Left lung (tissue), 10 donors: ENCODE data around the gene LRRD1. TPM values are rescaled to one million over a fixed set of nuclear protein-coding genes. Genes with fewer than 3 reads are reported as not detected.
"Not testable (repeated sequence)": the region's sequence is repeated elsewhere in the genome, so short reads cannot be mapped to it uniquely, and the experiment has no call there.

Experiments used
- ATAC-seq: fragments of 200-7000 bp; cut with Tn5 transposase; one replicate; pipeline ENCODE4 v1.9.1; 2020; ENCODE audit warnings: moderate library complexity
- DNase-seq, 4 donors: peaks; one replicate each; pipeline ENCODE4 v3.0.0-alpha.2; 2013 to 2020
- H3K27ac ChIP-seq, 2 donors: fragments of 200-600 bp; sonication (generic) in 1 of 2; one replicate each; pipeline versions ENCODE4 v1.5.0 to v1.8.0; 2020 to 2021
- H3K27me3 ChIP-seq, 2 donors: fragments of 200-600 bp; sonication (generic) in 1 of 2; one replicate each; pipeline versions ENCODE4 v1.5.0 to v1.8.0; 2020 to 2021
- H3K36me3 ChIP-seq, 2 donors: fragments of 200-600 bp; sonication (generic) in 1 of 2; one replicate each; pipeline versions ENCODE4 v1.5.0 to v1.8.0; 2020 to 2021
- H3K4me1 ChIP-seq, 2 donors: fragments of 200-600 bp; one replicate each; pipeline ENCODE4 v1.8.0; 2021
- H3K4me3 ChIP-seq, 2 donors: fragments of 200-600 bp; sonication (generic) in 1 of 2; one replicate each; pipeline versions ENCODE4 v1.5.0 to v1.8.0; 2020 to 2021; ENCODE audit warnings: mild to moderate bottlenecking in 1 of 2
- H3K9me3 ChIP-seq, 2 donors: fragments of 200-600 bp; sonication (generic) in 1 of 2; one replicate each; pipeline versions ENCODE4 v1.5.0 to v1.8.0; 2020 to 2021
- CTCF ChIP-seq, 2 donors: fragments of 200-600 bp; sonication (generic) in 1 of 2; IDR thresholded peaks; one replicate each; pipeline versions ENCODE4 v1.5.0 to v1.8.0; 2021; ENCODE audit warnings: antibody characterized with exemption in 2 of 2
- intact Hi-C, 2 donors: fragments of 100-400 bp; cut with DNase I; formaldehyde crosslinking; loops; one replicate each; pipeline versions ENCODE4 v1.11.2 to v1.14.2; 2022
- polyA plus RNA-seq, 6 donors: library from polyadenylated mRNA; unstranded; fragments of 120-200 nt; gene quantifications; one replicate each; pipeline ENCODE4 v1.2.1, GENCODE V29; 2013; ENCODE audit not compliant: insufficient read length in 6 of 6
- total RNA-seq, 2 donors: library from RNA; stranded (reverse); fragmentation: NEBNext Ultra II Directional; extraction: Animal tissue kit (Norgen Biotek cat#: 25700); gene quantifications; one replicate each; pipeline ENCODE4 v1.2.1, GENCODE V29; 2021
- donor health status: DM: no; HTN: yes; CAD: no.
- donor health status: DM: no; HTN: no; CAD: no.

Gene LRRD1
- total and polyA plus RNA-seq, 8 donors, result 0.09 to 0.88 (median 0.64) TPM; not detected in 1

GRCh38 chr7:92116949-92117348 lies 62.0 kb downstream of the LRRD1 start:
- no peak for DNase-seq
- no peak overlapping the region for H3K27ac ChIP-seq
- peaks cover 0 to 90% of the 10 kb centered on the region in 2 donors for H3K36me3 ChIP-seq
- no peaks in the 10 kb centered on the region for H3K4me1 ChIP-seq
- intact Hi-C loops, result no loop called here
- H3K9me3 ChIP-seq, result no peaks in the 10 kb centered on the region
- TF ChIP-seq CTCF (IDR thresholded peaks at IDR 0.05), result no peak
- no peak for ATAC-seq
- H3K4me3 ChIP-seq, result no peak overlapping the region
- H3K27me3 ChIP-seq, result no peaks in the 10 kb centered on the region

GRCh38 chr7:92115821-92116220 lies 63.1 kb downstream of the LRRD1 start:
- Histone ChIP-seq H3K9me3 (no peaks in the 10 kb centered on the region), H3K27me3 (no peaks in the 10 kb centered on the region), H3K27ac (no peak overlapping the region), H3K36me3 (peaks cover 0 to 90% of the 10 kb centered on the region in 2 donors), H3K4me1 (no peaks in the 10 kb centered on the region), H3K4me3 (no peak overlapping the region)
- intact Hi-C loops, result no loop called here
- DNase-seq (no peak), ATAC-seq (no peak)
- TF ChIP-seq CTCF (IDR thresholded peaks at IDR 0.05), result no peak

- no peak for ATAC-seq
Observed at GRCh38 chr7:92110857-92111256, 68.1 kb downstream of the LRRD1 start.

GRCh38 chr7:92108821-92109220 lies 70.1 kb downstream of the LRRD1 start:
- intact Hi-C loops, result no loop called here
- TF ChIP-seq CTCF (IDR thresholded peaks at IDR 0.05), result no peak
- peaks cover 0 to 93% of the 10 kb centered on the region in 2 donors for H3K36me3 ChIP-seq
- DNase-seq (no peak), ATAC-seq (no peak)
- no peaks in the 10 kb centered on the region for H3K4me1 ChIP-seq
- H3K4me3 ChIP-seq, result no peak overlapping the region
- no peaks in the 10 kb centered on the region for H3K27me3 ChIP-seq
- no peak overlapping the region for H3K27ac ChIP-seq
- H3K9me3 ChIP-seq, result no peaks in the 10 kb centered on the region

More at GRCh38 chr7:92110857-92111256, 68.1 kb downstream of the LRRD1 start:
- Histone ChIP-seq H3K9me3 (no peaks in the 10 kb centered on the region), H3K4me1 (no peaks in the 10 kb centered on the region), H3K27ac (no peak overlapping the region), H3K36me3 (peaks cover 0 to 96% of the 10 kb centered on the region in 2 donors), H3K27me3 (no peaks in the 10 kb centered on the region), H3K4me3 (no peak overlapping the region)
- intact Hi-C loops, result no loop called here
- no peak for TF ChIP-seq CTCF (IDR thresholded peaks at IDR 0.05)
- no peak for DNase-seq

- DNase-seq, intact Hi-C loops, H3K4me1 ChIP-seq, H3K27ac ChIP-seq, ATAC-seq, H3K27me3 ChIP-seq, H3K9me3 ChIP-seq, H3K4me3 ChIP-seq: not testable (repeated sequence)
- peaks cover 0 to 95% of the 10 kb centered on the region in 2 donors for H3K36me3 ChIP-seq
Observed at GRCh38 chr7:92102862-92103261, 76.1 kb downstream of the LRRD1 start.

GRCh38 chr7:92100534-92100933 lies 78.4 kb downstream of the LRRD1 start:
- Histone ChIP-seq H3K4me1 (no peaks in the 10 kb centered on the region), H3K36me3 (peaks cover 0 to 98% of the 10 kb centered on the region in 2 donors), H3K27ac (no peak overlapping the region), H3K4me3 (no peak overlapping the region), H3K9me3 (no peaks in the 10 kb centered on the region), H3K27me3 (no peaks in the 10 kb centered on the region)
- no peak for ATAC-seq
- intact Hi-C loops, result no loop called here
- no peak for DNase-seq
- no peak for TF ChIP-seq CTCF (IDR thresholded peaks at IDR 0.05)
